OCI-LY3 (cell line): Measurements from ENCODE around the gene ANO6.

Source experiments
- H2AFZ ChIP-seq: fragments of 200-600, 300-600 bp; shearing (Covaris generic); 2 replicates; pipeline ENCODE4 v1.6.0; 2014; ENCODE audit warnings: antibody characterized with exemption, low read depth, low read length
- H3K27ac ChIP-seq: fragments of 200-600, 300-600 bp; sonication (generic); 2 replicates; pipeline ENCODE4 v1.5.1; 2014; ENCODE audit warnings: mild to moderate bottlenecking, low read length, moderate library complexity, mixed read lengths
- H3K27me3 ChIP-seq: fragments of 200-600, 300-600 bp; sonication (generic); 2 replicates; pipeline ENCODE4 v1.6.1; 2014; ENCODE audit warnings: low read depth, low read length, mixed read lengths
- H3K36me3 ChIP-seq: fragments of 200-600, 300-600 bp; sonication (generic); replicated peaks from 2 replicates; pipeline ENCODE3; 2014; ENCODE audit warnings: low read depth, low read length, mixed read lengths
- H3K4me1 ChIP-seq: fragments of 300-600, 200-600 bp; sonication (generic); 2 replicates; pipeline ENCODE4 v1.6.1; 2014; ENCODE audit warnings: low read length, mixed read lengths
- H3K4me2 ChIP-seq: fragments of 200-600, 300-600 bp; sonication (generic); 2 replicates; pipeline ENCODE4 v1.6.1; 2014; ENCODE audit warnings: low read length, mixed read lengths
- H3K4me3 ChIP-seq: fragments of 300-600, 200-600 bp; sonication (generic); 2 replicates; pipeline ENCODE4 v1.5.1; 2014; ENCODE audit warnings: antibody characterized with exemption, mild to moderate bottlenecking, low read length, moderate library complexity
- H3K79me2 ChIP-seq: fragments of 300-600, 200-600 bp; shearing (Covaris generic); 2 replicates; pipeline ENCODE4 v1.6.1; 2014; ENCODE audit warnings: mild to moderate bottlenecking, low read length, mixed read lengths
- H3K9ac ChIP-seq: fragments of 300-600, 200-600 bp; shearing (Covaris generic); 2 replicates; pipeline ENCODE4 v1.6.0; 2014; ENCODE audit warnings: mild to moderate bottlenecking, low read length, moderate library complexity
- H3K9me3 ChIP-seq: fragments of 200-600, 300-600 bp; shearing (Covaris generic); 2 replicates; pipeline ENCODE4 v1.6.1; 2014; ENCODE audit warnings: low read length, mixed read lengths; ENCODE audit not compliant: insufficient read depth
- H4K20me1 ChIP-seq: fragments of 200-600, 300-600 bp; sonication (generic); 2 replicates; pipeline ENCODE4 v1.6.1; 2016; ENCODE audit warnings: low read length, mixed read lengths; ENCODE audit not compliant: insufficient read depth
- EZH2phosphoT487 ChIP-seq: fragments of 200-600 bp; shearing (Covaris generic); IDR thresholded peaks from 2 replicates; pipeline ENCODE4 v1.6.1; 2018; ENCODE audit warnings: antibody characterized with exemption, mixed run types, low read depth
- TF ChIP-seq, protein P1 (sequence below): fragments of 200-600, 300-600 bp; sonication (generic); IDR thresholded peaks from 2 replicates; pipeline ENCODE4 v1.5.1; 2014; ENCODE audit warnings: antibody characterized with exemption, low read length, low read depth

Gene ANO6

DNA sequence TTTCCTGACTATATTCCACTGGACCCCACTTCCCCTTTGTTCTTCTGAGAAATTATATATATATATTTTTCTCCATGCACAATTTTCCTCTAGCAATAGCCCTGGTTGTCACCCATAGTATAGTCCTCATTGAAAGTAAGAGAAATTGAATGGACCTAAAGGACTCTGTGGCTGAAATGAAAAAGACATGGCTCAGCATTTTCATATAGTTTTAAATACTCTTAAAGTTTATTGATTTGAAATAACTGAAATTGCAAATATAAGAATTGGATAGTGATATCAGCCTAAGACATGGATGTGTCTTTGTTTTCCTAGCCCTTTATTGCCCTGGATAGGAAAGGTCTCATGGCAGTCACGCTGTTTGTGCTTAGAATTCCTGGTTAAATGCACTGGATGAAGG lies 113.8 kb downstream of the ANO6 start:
- TF ChIP-seq EZH2phosphoT487 = no peak
- TF ChIP-seq, protein P1, sequence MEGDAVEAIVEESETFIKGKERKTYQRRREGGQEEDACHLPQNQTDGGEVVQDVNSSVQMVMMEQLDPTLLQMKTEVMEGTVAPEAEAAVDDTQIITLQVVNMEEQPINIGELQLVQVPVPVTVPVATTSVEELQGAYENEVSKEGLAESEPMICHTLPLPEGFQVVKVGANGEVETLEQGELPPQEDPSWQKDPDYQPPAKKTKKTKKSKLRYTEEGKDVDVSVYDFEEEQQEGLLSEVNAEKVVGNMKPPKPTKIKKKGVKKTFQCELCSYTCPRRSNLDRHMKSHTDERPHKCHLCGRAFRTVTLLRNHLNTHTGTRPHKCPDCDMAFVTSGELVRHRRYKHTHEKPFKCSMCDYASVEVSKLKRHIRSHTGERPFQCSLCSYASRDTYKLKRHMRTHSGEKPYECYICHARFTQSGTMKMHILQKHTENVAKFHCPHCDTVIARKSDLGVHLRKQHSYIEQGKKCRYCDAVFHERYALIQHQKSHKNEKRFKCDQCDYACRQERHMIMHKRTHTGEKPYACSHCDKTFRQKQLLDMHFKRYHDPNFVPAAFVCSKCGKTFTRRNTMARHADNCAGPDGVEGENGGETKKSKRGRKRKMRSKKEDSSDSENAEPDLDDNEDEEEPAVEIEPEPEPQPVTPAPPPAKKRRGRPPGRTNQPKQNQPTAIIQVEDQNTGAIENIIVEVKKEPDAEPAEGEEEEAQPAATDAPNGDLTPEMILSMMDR = no peak
- no peak overlapping the region for H2AFZ ChIP-seq
- H3K9ac ChIP-seq = no peak overlapping the region
- H4K20me1 ChIP-seq = no peaks in the 10 kb centered on the region
- H3K9me3 ChIP-seq = no peaks in the 10 kb centered on the region
- no peak overlapping the region for H3K4me2 ChIP-seq
- no peaks in the 10 kb centered on the region for H3K79me2 ChIP-seq
- 0 out of 2 replicates have a peak, but pooled peaks cover 3% of the 10 kb centered on the region for H3K4me1 ChIP-seq
- no peak overlapping the region for H3K4me3 ChIP-seq
- H3K27me3 ChIP-seq = no peaks in the 10 kb centered on the region
- H3K27ac ChIP-seq = no peak overlapping the region
- peaks cover 3% of the 10 kb centered on the region for H3K36me3 ChIP-seq

DNA sequence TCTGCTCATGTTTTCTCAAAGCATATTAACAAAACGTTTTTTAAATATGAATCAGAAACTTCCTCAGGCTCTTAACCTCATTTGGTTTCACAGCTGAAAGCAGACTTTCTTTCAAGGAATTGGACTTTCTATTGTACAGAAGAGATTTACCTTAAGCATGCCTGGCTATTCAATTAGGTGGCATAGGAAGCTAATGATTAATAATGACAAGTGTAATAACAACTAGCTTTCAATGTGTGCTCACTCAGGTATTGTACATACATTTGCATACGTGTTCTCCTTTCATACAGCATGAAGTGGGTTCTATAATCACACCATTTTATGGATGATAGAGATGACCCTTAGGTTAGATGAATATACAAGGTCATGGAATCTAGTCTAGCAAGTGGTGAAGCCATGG lies 115.7 kb downstream of the ANO6 start:
- Histone ChIP-seq H3K36me3 (peaks cover 3% of the 10 kb centered on the region), H3K9me3 (no peaks in the 10 kb centered on the region), H3K4me1 (0 out of 2 replicates have a peak, but pooled peaks cover 3% of the 10 kb centered on the region), H3K9ac (no peak overlapping the region), H2AFZ (no peak overlapping the region), H3K4me2 (no peak overlapping the region), H3K79me2 (no peaks in the 10 kb centered on the region), H4K20me1 (no peaks in the 10 kb centered on the region), H3K27ac (no peak overlapping the region), H3K4me3 (no peak overlapping the region), H3K27me3 (no peaks in the 10 kb centered on the region)
- TF ChIP-seq, protein P1 = no peak
- TF ChIP-seq EZH2phosphoT487 = no peak

DNA sequence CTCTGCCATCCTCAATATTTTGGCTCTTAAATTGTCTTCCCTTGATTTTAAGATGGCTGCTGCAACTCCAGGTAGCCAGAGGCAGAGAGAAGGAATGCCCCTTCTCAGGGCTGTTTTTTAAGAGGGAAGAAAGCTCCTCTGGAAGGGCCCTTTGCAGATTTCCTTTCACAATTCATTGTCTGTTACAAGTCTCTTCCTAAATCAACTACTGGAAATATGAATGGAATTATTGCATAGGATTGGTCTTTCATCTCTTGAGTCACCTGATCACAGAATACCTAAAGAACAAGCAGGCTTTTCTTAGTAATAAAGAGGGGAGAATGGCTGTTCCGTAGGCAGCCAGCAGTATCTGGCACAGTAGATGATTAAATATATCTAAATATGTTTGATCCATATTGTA lies 118.5 kb downstream of the ANO6 start:
- Histone ChIP-seq H3K9ac (no peak overlapping the region), H3K79me2 (no peaks in the 10 kb centered on the region), H3K4me3 (no peak overlapping the region), H3K36me3 (peaks cover 3% of the 10 kb centered on the region), H2AFZ (no peak overlapping the region), H3K9me3 (no peaks in the 10 kb centered on the region), H3K27ac (no peak overlapping the region), H4K20me1 (no peaks in the 10 kb centered on the region), H3K4me2 (no peak overlapping the region), H3K4me1 (0 out of 2 replicates have a peak, but pooled peaks cover 3% of the 10 kb centered on the region), H3K27me3 (no peaks in the 10 kb centered on the region)
- TF ChIP-seq EZH2phosphoT487 = no peak

DNA sequence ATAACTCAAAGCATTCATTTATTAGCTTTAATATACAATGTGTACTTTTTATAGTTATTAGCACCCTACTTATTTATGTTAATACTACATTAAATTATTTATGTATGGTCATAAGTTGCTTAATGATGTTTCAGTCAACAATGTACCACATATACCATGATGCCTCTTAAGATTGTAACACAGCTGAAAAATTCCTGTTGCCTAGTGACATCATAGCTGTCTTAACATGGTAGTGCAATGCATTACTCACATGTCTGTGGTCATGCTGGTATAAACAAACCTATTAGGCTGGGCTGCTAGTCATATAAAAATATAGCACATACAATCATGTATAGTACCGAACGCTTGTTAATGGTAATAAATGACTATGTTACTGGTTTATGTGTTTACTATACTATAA lies 120.4 kb downstream of the ANO6 start:
- Histone ChIP-seq H3K79me2 (no peaks in the 10 kb centered on the region), H3K9ac (no peak overlapping the region), H3K36me3 (peaks cover 3% of the 10 kb centered on the region), H4K20me1 (no peaks in the 10 kb centered on the region), H2AFZ (no peak overlapping the region), H3K27me3 (no peaks in the 10 kb centered on the region), H3K27ac (no peak overlapping the region), H3K4me3 (no peak overlapping the region), H3K4me2 (no peak overlapping the region), H3K4me1 (0 out of 2 replicates have a peak, but pooled peaks cover 3% of the 10 kb centered on the region), H3K9me3 (no peaks in the 10 kb centered on the region)
- TF ChIP-seq, protein P1 = no peak
- no peak for TF ChIP-seq EZH2phosphoT487
